ENCODE measurements around the gene HTR4. TPM values are rescaled to one million over a fixed set of nuclear protein-coding genes. Genes with fewer than 3 reads are reported as not detected.

Gene HTR4
- total RNA-seq, 1 donor from 2014 or later, result 0.27 TPM

Other genes with a start within 250 kb of the HTR4 start
- 0.42 to 0.52 TPM (median 0.51 TPM) in 3 replicates for gene ADRB2, start 172.1 kb upstream of the HTR4 start, total RNA-seq